Posterior vena cava (tissue), 2 donors: ENCODE results near the gene UTP15. TPM values are rescaled to one million over a fixed set of nuclear protein-coding genes. Genes with fewer than 3 reads are reported as not detected.

Experiments
- DNase-seq: peaks from one replicate; pipeline ENCODE4 v3.0.0-alpha.2; 2020; ENCODE audit warnings: low spot score
- intact Hi-C, 2 donors: fragments of 100-400 bp; cut with DNase I; formaldehyde crosslinking; loops; one replicate each; pipeline versions ENCODE4 v1.14.1 to v1.14.2; 2022 to 2023
- total RNA-seq, 2 donors: library from RNA; stranded (reverse); fragmentation: NEBNext Ultra II Directional; extraction: Animal tissue kit (Norgen Biotek cat#: 25700); gene quantifications; one replicate each; pipeline ENCODE4 v1.2.1, GENCODE V29; 2021
- donor health status: DM: yes; HTN: yes; CAD: no.
- donor health status: DM: yes; HTN: yes; CAD: no.

Gene UTP15
- total RNA-seq, 2 donors from 2014 or later = 17.6 to 17.7 TPM

DNA sequence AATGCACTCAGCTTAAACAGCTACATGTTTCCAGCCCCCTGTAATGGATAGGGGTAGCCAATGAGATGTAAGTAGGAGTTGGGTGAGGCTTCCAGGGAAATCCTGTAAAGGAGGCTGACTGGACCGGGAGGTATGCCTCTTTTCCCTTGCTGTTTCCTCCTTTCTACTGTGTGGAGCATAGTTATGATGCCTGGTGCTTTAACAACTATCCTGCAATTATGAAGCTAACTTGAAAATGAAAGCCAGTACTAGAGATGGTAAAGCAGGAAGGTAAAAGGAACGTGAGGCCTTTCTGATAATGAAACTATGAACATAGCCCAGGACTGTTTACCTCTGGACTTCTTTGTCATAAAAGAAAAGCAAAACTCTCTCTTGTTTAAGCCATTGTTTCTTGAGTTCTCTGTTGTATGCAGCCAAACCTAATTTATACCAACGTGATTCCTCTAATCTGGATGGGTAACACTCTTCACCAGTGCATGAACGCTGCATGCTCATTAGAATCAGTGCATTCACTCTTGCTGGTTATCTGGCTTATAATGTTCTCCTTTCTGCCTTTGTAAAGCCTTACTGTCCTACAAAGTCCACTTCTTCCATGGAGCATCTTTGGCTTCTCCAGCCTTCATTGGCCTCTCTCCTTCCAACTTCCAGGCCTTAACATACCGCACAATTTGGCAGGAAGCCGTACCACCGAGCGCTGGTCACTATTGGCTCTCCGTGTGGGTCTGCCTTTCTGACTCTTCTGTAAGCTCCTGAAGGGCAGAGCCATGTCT, 52.2 kb downstream of the UTP15 start:
- intact Hi-C loops = no loop called here
- DNase-seq = no peak

- intact Hi-C loops = loop anchor here in 1 of 2 donors (10.0 kb wide), 1 partner anchor 55 kb away; no protein-coding TSS in a partner anchor
- no peak for DNase-seq
These were observed 54.2 kb downstream of the UTP15 start for GRCh38 chr5:73619606-73620333.

DNA sequence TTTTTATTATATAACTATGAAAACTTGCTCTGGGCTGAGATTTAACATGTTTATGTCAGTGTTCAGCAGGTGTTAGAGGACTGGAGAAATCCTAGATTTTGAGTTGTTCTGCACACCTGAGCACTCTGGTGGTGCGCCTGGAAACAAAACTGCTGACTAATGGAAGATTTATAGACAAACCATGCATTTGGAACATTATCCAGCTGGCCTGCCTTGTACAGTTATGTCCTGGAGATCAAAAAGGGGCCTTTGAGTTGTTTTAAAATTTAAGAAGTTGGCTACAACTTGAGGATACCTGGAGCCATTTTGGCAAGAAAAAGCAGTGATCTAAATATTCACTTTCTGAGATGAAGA, 54.8 kb downstream of the UTP15 start:
- intact Hi-C loops = loop anchor here in 1 of 2 donors (10.0 kb wide), 1 partner anchor 54 kb away; no protein-coding TSS in a partner anchor

DNA sequence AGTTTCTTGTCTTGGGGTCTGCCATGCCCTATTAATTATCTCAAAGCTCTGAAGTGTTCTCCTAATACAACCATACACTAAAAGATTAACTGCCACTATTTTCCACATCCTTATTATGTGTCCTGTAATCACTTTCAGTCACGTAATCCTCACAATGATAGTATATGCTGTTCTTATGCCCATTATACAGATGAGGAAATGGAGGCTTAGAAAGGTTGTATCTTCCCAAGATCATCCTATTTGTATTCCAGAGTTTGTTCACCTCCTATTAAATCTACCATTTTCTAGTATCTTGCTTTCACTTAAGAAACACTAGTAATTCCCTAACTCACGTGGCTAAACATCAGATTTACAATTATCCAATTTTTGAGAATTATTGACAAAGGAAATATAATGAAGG, 57.5 kb downstream of the UTP15 start:
- intact Hi-C loops = loop anchor here in 1 of 2 donors (10.0 kb wide), 1 partner anchor 52 kb away; no protein-coding TSS in a partner anchor

More for the DNA sequence above, 54.8 kb downstream of the UTP15 start:
- DNase-seq = no peak

DNA sequence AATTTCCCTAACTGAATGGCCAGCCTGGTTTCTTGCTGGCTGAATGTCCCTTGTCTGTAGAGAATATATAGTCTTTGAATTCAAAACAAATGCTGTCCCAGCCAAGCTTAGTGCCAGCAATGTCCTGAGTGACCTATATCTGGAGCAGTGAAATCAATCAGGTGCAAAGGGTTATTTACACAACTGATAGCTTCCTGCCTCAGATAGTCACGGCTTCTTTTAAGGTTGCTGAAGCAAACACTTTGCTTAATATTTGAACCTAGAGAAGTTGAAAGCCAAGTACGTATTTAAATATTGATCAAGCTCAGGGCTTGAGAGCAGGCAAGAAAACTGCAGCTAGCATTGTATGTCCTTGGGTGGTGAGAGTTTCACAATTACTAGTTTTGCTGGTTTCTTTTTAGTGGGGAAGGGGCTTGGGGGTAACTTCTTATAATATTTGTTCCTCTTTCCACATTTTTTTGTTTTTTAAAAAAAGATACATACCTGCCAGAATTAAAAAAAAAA, 58.4 kb downstream of the UTP15 start:
- intact Hi-C loops = loop anchor here in 1 of 2 donors (10.0 kb wide), 1 partner anchor 51 kb away; no protein-coding TSS in a partner anchor
- no peak for DNase-seq

More for the DNA sequence above, 57.5 kb downstream of the UTP15 start:
- DNase-seq = no peak

DNA sequence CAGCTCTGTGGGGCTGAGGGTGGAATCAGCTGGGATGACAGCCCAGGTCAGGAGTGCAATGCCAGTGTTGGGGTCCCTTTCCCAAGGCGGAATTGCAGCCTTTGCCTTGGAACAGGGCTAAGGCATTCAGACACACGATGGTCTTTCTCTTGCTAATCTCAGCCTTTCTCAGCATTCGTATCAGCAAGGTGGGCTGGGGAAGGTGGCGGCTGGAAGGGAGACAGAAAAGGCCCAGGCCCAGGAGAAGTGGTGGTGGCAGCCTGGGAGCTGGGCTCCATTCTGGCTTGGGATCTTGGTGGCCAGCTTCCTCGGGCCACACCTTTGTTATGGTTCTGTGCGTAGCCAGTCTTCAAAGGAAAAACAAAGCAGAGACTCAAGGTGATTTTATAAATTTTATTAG, 59.3 kb downstream of the UTP15 start:
- no peak for DNase-seq
- intact Hi-C loops = loop anchor here in 1 of 2 donors (10.0 kb wide), 1 partner anchor 50 kb away; no protein-coding TSS in a partner anchor

- no peak for DNase-seq
- intact Hi-C loops = loop anchor here in 1 of 2 donors (10.0 kb wide), 1 partner anchor 49 kb away; no protein-coding TSS in a partner anchor
These were observed 59.9 kb downstream of the UTP15 start for GRCh38 chr5:73625372-73625943.

- no peak for DNase-seq
- intact Hi-C loops = loop anchor here in 1 of 2 donors (10.0 kb wide), 1 partner anchor 49 kb away; no protein-coding TSS in a partner anchor
These were observed 60.6 kb downstream of the UTP15 start, which contains the start of gene ARHGEF28 for GRCh38 chr5:73625944-73626811. Gene ARHGEF28, plus strand, starts transcription at chr5:73626196. Its CDS starts 58,656 bp downstream, at chr5:73684852.

GRCh38 chr5:73626814-73627313, 61.3 kb downstream of the UTP15 start:
- DNase-seq = no peak
- intact Hi-C loops = loop anchor here in 1 of 2 donors (10.0 kb wide), 1 partner anchor 48 kb away; no protein-coding TSS in a partner anchor

DNA sequence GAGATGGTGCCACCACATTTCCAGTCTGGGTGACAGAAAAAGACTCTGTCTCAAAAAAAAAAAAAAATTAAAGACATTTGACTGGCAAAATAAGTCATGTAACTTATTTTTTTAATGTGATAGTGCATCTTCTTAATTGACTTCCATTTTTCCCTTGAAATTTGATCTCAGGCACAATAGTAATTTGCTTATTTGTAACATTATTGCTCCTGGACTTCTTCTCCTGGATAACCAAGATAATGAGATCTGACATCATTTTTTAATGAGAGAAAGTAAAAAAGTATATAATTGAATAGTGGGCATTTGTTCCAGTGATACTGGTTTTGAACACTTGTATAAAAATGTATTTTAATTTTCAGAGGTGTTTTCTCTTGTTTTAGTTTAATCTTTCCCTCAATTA, 63.9 kb downstream of the UTP15 start:
- no peak for DNase-seq
- intact Hi-C loops = loop anchor here in 1 of 2 donors (10.0 kb wide), 1 partner anchor 45 kb away; no protein-coding TSS in a partner anchor

DNA sequence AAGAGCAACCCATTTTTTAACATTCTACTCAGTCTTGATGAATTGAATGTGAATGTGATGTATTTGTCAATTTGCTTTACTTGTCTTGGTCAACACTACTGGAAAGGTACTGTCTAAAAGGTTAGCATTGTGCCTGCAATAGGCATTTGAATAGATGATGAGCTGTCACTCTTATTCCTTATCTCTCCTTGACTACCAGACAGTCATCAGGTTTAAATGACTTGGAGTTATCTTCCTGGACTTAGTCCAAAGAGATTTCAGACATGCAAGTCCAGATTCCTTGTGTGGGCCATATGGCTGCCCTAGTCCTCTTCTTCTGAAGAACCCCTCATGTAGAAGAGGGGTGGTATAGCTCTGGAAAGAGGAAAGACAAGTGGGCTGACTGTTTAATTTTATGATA, 65.2 kb downstream of the UTP15 start:
- no peak for DNase-seq
- intact Hi-C loops = no loop called here

DNA sequence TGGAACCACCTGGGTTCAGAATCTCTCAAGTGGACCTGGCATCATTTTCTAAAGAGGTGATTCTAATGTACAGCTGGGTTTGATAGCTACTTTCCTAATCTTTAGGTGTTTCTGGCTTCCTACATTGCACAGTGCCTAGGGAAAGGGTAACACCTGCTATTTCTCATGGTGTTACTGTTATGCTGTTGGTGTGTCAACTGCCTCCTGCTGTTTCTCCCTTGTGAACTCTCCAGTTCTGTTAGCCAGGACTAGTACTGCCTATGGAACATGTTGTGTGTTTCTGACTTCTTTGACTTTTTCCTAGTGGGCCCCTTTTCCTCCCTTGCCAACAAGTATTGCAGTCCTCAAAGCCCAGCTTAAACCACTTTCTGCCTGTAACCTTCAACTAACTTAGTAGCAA, 66.0 kb downstream of the UTP15 start:
- intact Hi-C loops = no loop called here
- DNase-seq = no peak

Other genes starting within 250 kb of the UTP15 start
- 10 to 100 TPM; 10.2 to 15.8 TPM for gene FOXD1, start 117.0 kb upstream of the UTP15 start, total RNA-seq
- gene BTF3, start 67.3 kb upstream of the UTP15 start, total RNA-seq = 100 to 1,000 TPM; 389 to 397 TPM
- gene ANKRA2, start 104 bp upstream of the UTP15 start, total RNA-seq = 10 to 100 TPM; 19.1 to 19.7 TPM
- 10 to 100 TPM; 12.7 to 13.0 TPM for gene ARHGEF28, start 60.5 kb downstream of the UTP15 start, total RNA-seq